ENCODE data around the gene ZNF302.
A peak's percentile ranks its signal among the peaks of the same experiment; 100 is the strongest.
"Not testable (repeated sequence)": the region's sequence is repeated elsewhere in the genome, so short reads cannot be mapped to it uniquely, and the experiment has no call there.

Gene ZNF302

DNA sequence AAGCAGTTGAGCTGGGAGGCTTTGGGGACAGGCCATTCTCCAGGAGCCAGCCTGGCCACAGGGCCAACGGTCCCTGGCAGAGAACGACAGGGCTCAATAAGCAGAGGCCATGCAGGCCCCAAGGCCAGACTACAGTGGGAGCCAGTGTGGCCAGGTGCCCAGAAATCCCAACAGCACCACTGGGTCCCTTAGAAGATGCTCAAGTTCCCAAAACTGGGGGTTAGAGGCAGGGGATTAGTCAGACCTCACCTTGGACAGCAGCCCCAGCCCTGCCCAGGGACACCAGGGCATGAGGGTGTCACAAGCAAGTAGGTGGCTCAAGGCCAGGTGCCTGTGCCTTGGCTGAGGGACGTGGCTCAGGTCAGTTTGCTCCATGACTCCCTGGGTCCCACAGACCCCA is 13.3 kb upstream of the ZNF302 start:
- Histone ChIP-seq H3K9ac (ENCODE audit: low read length) (no peak overlapping the region), H3K4me1 (ENCODE audit: control insufficient read depth, insufficient read depth, low read length) (no peaks in the 10 kb centered on the region), H3K27ac (ENCODE audit: low read depth, low read length) (no peak overlapping the region), H3K4me3 (ENCODE audit: low read length) (no peak overlapping the region), H3K27me3 (ENCODE audit: control insufficient read depth, insufficient read depth, low read length) (no peaks in the 10 kb centered on the region), H3K36me3 (ENCODE audit: control insufficient read depth, insufficient read depth, low read length) (no peaks in the 10 kb centered on the region)

DNA sequence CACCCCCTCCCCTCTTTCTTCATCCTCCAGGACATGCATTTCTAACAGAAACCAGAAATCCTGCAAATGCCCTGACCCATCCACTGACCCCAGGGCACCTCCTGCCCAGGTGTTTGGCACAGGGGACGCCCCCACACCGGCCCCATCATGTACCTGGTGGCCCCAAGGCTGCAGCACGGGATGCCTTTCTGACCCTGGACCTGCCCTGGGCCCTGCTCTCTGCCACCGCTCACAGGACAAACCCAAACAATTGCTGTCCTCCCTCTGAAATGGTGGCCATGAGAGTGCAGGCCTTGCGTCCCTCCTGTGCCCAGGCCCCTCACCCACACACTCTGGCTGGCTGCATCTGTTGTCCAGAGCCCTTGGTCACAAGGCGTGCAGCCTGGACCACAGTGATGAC is 12.6 kb upstream of the ZNF302 start:
- no peak overlapping the region for H3K9ac ChIP-seq (ENCODE audit: low read length)
- no peak overlapping the region for H3K27ac ChIP-seq (ENCODE audit: low read depth, low read length)
- no peaks in the 10 kb centered on the region for H3K36me3 ChIP-seq (ENCODE audit: control insufficient read depth, insufficient read depth, low read length)
- no peaks in the 10 kb centered on the region for H3K4me1 ChIP-seq (ENCODE audit: control insufficient read depth, insufficient read depth, low read length)
- H3K27me3 ChIP-seq (ENCODE audit: control insufficient read depth, insufficient read depth, low read length) = no peaks in the 10 kb centered on the region
- H3K4me3 ChIP-seq (ENCODE audit: low read length) = no peak overlapping the region

DNA sequence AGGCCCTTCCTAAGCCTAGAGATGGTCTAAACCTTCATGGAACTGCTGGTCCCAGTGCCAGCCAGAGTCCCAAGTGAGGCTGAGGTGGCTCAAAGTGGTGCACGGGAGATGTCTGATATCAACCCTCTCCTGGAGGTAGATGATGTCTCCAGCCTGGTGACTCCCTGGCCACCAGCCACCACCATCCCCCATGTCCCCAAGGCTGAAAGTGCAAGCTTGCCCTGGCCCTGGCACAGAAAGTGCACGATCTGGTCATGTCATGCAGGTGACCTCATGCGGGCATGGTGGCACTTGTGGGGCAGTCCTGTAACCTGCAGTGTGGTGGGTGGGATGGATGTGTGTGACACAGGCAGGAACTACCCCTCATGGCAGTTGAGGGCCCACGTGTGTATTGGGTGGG is 12.2 kb upstream of the ZNF302 start:
- not testable (repeated sequence) for H3K27ac ChIP-seq (ENCODE audit: low read depth, low read length); H3K36me3 ChIP-seq (ENCODE audit: control insufficient read depth, insufficient read depth, low read length); H3K9ac ChIP-seq (ENCODE audit: low read length); H3K4me1 ChIP-seq (ENCODE audit: control insufficient read depth, insufficient read depth, low read length); H3K4me3 ChIP-seq (ENCODE audit: low read length); H3K27me3 ChIP-seq (ENCODE audit: control insufficient read depth, insufficient read depth, low read length)

DNA sequence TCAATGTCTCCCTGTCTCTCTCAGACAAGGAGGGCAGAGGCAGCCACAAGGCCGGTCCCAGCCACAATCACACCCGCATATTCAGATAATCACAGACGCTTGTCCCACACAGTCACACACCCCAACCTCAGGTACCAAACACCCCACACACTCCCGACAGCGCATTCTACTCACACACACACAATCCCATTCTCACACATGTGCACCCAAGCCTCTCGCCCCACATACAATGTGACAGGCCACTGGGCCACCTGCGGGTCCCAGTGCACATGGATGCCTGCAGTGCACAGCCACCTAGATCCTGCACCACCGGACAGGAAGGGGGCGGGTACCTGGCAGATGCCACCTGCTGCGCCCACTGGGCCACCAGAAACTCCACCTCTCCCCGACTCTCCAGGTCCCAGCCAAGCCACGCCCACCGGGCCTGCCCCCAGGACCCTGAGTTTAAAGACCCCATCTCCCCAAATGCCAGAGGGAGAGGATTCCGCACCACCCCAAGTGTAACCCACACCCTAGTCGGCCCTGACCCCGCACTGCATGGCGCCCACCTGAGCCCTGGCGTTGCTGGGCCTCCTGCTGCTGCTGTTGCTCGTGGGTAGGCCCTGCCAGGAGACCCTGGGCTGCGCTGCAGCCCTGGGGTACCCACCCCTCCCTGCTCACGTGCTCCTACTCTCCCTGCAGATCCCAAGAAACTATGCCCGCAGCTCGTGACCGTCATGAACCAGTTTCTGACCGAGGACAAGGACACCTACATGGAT is 11.1 kb upstream of the ZNF302 start:
- Histone ChIP-seq H3K4me1 (ENCODE audit: control insufficient read depth, insufficient read depth, low read length) (no peaks in the 10 kb centered on the region), H3K36me3 (ENCODE audit: control insufficient read depth, insufficient read depth, low read length) (no peaks in the 10 kb centered on the region), H3K27ac (ENCODE audit: low read depth, low read length) (no peak overlapping the region), H3K4me3 (ENCODE audit: low read length) (no peak overlapping the region), H3K27me3 (ENCODE audit: control insufficient read depth, insufficient read depth, low read length) (no peaks in the 10 kb centered on the region), H3K9ac (ENCODE audit: low read length) (no peak overlapping the region)

DNA sequence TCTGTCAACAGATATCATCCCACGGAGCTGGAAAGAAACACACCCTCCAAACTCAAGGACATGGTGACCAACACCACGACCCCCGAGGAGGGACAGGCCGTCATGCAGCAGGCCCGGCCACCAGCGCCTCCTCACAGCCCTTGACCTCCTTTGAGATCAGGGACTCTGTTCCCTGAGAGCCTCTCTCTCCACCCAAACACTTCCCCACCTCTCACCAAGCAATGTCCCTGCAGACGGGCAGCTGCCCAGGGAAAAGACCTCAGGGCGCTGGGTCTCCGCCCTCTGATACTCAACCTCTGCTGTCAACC is 10.6 kb upstream of the ZNF302 start:
- no peak overlapping the region for H3K4me3 ChIP-seq (ENCODE audit: low read length)
- no peak overlapping the region for H3K27ac ChIP-seq (ENCODE audit: low read depth, low read length)

DNA sequence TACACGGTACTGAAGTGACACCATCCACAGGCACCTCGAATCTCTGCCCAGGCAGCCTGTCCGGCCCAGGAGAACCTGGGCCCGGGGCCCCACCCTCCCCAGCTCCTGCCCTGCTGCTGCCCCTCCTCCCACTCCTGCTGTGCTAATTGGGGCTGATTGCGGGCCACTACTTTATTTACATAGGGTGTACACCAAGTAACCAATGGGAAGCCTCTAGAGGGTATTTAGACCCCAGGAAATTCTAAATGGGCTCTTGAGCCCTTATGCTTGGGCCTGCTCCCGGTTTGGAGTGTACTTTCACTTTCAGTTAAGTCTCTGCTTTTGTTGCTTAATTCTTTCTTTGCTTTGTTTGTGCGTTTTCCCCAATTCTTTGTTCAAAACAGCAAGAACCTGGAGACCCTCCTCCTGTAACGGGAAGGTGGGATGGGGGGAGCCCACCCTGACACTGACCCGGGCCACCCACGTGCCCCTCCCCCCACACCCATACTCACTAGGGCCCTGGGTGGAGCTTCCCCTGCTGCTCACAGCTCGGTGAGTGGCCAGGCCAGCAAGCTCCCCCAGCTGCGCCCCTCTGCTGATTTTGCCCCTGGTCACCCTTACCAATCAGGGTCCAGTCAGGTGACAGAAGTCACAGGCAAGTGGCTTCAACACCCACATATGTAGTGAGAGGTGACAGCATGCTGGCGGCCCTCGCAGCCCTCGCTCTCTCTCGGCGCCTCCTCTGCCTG is 10.0 kb upstream of the ZNF302 start:
- Histone ChIP-seq H3K27ac (ENCODE audit: low read depth, low read length) (no peak overlapping the region), H3K27me3 (ENCODE audit: control insufficient read depth, insufficient read depth, low read length) (no peaks in the 10 kb centered on the region), H3K9ac (ENCODE audit: low read length) (no peak overlapping the region), H3K36me3 (ENCODE audit: control insufficient read depth, insufficient read depth, low read length) (no peaks in the 10 kb centered on the region), H3K4me1 (ENCODE audit: control insufficient read depth, insufficient read depth, low read length) (no peaks in the 10 kb centered on the region), H3K4me3 (ENCODE audit: low read length) (peak overlapping the region; percentile 52)

More for the DNA sequence above, 10.6 kb upstream of the ZNF302 start:
- Histone ChIP-seq H3K27me3 (ENCODE audit: control insufficient read depth, insufficient read depth, low read length) (no peaks in the 10 kb centered on the region), H3K36me3 (ENCODE audit: control insufficient read depth, insufficient read depth, low read length) (no peaks in the 10 kb centered on the region), H3K4me1 (ENCODE audit: control insufficient read depth, insufficient read depth, low read length) (no peaks in the 10 kb centered on the region), H3K9ac (ENCODE audit: low read length) (no peak overlapping the region)

DNA sequence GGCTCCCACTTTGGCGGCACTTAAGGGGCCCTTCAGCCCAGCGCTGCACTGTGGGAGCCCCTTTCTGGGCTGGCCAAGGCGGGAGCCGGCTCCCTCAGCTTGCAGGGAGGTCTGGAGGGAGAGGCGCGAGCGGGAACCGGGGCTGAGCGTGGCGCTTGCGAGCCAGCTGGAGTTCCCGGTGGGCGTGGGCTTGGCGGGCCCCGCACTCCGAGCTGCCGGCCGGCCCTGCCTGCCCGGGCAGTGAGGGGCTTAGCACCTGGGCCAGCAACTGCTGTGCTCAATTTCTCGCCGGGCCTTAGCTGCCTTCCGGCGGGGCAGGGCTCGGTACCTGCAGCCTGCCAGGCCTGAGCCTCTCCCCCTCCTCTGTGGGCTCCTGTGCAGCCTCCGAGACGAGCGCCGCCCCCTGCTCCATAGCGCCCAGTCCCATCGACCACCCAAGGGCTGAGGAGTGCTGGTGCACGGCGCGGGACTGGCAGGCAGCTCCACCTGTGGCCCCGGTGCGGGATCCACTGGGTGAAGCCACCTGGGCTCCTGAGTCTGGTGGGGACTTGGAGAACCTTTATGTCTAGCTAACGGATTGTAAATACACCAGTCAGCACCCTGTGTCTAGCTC is 9.3 kb upstream of the ZNF302 start:
- H3K4me3 ChIP-seq (ENCODE audit: low read length); H3K27ac ChIP-seq (ENCODE audit: low read depth, low read length); H3K4me1 ChIP-seq (ENCODE audit: control insufficient read depth, insufficient read depth, low read length); H3K9ac ChIP-seq (ENCODE audit: low read length); H3K36me3 ChIP-seq (ENCODE audit: control insufficient read depth, insufficient read depth, low read length); H3K27me3 ChIP-seq (ENCODE audit: control insufficient read depth, insufficient read depth, low read length): not testable (repeated sequence)

DNA sequence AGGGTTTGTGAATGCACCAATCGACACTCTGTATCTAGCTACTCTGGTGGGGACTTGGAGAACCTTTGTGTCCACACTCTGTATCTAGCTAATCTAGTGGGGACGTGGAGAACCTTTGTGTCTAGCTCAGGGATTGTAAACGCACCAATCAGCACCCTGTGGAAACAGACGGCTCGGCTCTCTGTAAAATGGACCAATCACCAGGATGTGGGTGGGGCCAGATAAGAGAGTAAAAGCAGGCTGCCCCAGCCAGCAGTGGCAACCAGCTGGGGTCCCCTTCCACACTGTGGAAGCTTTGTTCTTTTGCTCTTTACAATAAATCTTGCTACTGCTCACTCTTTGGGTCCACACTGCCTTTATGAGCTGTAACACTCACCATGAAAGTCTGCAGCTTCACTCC is 8.8 kb upstream of the ZNF302 start:
- not testable (repeated sequence) for H3K27ac ChIP-seq (ENCODE audit: low read depth, low read length); H3K27me3 ChIP-seq (ENCODE audit: control insufficient read depth, insufficient read depth, low read length); H3K36me3 ChIP-seq (ENCODE audit: control insufficient read depth, insufficient read depth, low read length); H3K9ac ChIP-seq (ENCODE audit: low read length); H3K4me3 ChIP-seq (ENCODE audit: low read length); H3K4me1 ChIP-seq (ENCODE audit: control insufficient read depth, insufficient read depth, low read length)

DNA sequence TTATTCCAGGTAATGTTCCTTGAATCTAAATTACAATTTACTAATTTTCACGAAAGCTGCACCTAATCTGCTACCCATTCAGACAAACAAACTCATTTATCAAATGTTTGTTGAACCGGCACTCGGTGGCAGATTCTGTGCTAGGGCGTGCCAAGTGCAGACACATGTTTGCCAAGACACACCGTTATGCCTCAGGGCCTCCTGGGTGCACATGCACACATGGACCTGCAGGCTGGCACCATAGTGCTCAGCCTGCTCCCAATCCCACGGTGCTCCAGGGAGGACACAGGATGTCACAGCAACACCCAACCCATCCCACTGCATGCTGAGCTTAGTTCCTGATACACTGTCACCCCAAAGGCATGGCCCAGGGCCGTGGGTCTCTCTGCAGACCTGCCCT is 8.2 kb upstream of the ZNF302 start:
- H3K4me1 ChIP-seq (ENCODE audit: control insufficient read depth, insufficient read depth, low read length) = no peaks in the 10 kb centered on the region
- H3K36me3 ChIP-seq (ENCODE audit: control insufficient read depth, insufficient read depth, low read length) = no peaks in the 10 kb centered on the region

DNA sequence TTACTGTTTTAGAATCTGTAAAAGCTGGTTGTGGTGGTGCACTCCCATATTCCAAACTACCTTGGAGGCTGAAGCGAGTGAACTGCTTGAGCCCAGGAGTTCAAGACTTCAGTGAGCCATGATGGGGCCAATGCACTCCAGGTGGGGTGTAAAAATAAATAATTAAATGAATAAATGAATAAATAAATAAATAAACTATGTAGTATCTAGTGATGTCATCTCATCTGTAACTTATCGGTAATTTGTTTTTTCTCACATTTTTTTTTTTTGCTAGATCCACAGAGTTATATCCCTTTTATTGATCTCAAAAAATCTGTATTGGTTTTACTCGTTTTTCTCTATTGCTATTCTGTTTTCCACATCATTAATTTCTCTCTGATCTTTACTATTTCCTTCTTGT is 5.5 kb upstream of the ZNF302 start:
- Histone ChIP-seq H3K9ac (ENCODE audit: low read length) (no peak overlapping the region), H3K27me3 (ENCODE audit: control insufficient read depth, insufficient read depth, low read length) (no peaks in the 10 kb centered on the region), H3K4me1 (ENCODE audit: control insufficient read depth, insufficient read depth, low read length) (no peaks in the 10 kb centered on the region), H3K27ac (ENCODE audit: low read depth, low read length) (no peak overlapping the region), H3K36me3 (ENCODE audit: control insufficient read depth, insufficient read depth, low read length) (no peaks in the 10 kb centered on the region), H3K4me3 (ENCODE audit: low read length) (no peak overlapping the region)

More for the DNA sequence above, 8.2 kb upstream of the ZNF302 start:
- Histone ChIP-seq H3K9ac (ENCODE audit: low read length) (no peak overlapping the region), H3K4me3 (ENCODE audit: low read length) (no peak overlapping the region), H3K27ac (ENCODE audit: low read depth, low read length) (no peak overlapping the region), H3K27me3 (ENCODE audit: control insufficient read depth, insufficient read depth, low read length) (no peaks in the 10 kb centered on the region)

DNA sequence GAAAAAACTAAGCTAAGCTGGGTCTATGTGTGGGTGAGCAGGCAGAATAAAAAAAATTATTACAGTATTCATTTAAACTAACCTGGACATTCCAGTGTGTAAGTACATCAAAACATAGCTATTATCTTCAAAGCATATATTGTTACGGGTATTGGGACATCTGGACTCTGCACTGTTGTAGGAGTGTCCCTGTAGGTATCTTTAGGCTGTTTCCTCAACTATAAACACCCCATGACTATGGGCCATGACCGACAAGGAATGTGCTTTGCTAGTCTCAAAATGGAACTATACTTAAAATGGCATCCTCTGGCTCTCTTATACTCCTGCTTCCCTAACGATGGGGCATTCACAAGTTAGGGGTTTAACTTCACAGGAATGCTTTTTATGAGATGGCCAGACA is 3.9 kb upstream of the ZNF302 start:
- H3K4me3 ChIP-seq (ENCODE audit: low read length) = no peak overlapping the region
- no peak overlapping the region for H3K27ac ChIP-seq (ENCODE audit: low read depth, low read length)
- H3K9ac ChIP-seq (ENCODE audit: low read length) = no peak overlapping the region
- no peaks in the 10 kb centered on the region for H3K27me3 ChIP-seq (ENCODE audit: control insufficient read depth, insufficient read depth, low read length)
- H3K4me1 ChIP-seq (ENCODE audit: control insufficient read depth, insufficient read depth, low read length) = peaks cover 3% of the 10 kb centered on the region
- no peaks in the 10 kb centered on the region for H3K36me3 ChIP-seq (ENCODE audit: control insufficient read depth, insufficient read depth, low read length)

DNA sequence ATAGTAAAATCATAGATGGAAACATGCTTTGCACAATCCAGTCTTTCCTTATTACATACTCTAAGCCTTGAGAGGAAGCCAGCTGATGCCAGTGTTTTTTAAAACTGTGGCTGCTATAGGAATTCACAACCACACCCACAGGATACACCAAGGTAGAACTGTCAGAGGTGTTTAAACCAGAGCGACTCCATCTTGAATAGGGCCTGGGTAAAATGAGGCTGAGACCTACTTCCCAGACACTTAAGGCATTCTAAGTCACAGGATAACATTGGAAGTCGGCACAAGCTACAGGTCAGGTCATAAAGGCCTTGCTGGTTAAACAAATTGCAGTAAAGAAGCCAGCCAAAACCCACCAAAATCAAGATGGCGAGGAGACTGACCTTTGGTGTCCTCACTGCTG is 2.2 kb upstream of the ZNF302 start:
- H3K27me3 ChIP-seq (ENCODE audit: control insufficient read depth, insufficient read depth, low read length) = no peaks in the 10 kb centered on the region
- H3K4me3 ChIP-seq (ENCODE audit: low read length) = no peak overlapping the region
- no peak overlapping the region for H3K9ac ChIP-seq (ENCODE audit: low read length)
- peaks cover 5% of the 10 kb centered on the region for H3K4me1 ChIP-seq (ENCODE audit: control insufficient read depth, insufficient read depth, low read length)
- H3K27ac ChIP-seq (ENCODE audit: low read depth, low read length) = no peak overlapping the region
- H3K36me3 ChIP-seq (ENCODE audit: control insufficient read depth, insufficient read depth, low read length) = peaks cover 8% of the 10 kb centered on the region

DNA sequence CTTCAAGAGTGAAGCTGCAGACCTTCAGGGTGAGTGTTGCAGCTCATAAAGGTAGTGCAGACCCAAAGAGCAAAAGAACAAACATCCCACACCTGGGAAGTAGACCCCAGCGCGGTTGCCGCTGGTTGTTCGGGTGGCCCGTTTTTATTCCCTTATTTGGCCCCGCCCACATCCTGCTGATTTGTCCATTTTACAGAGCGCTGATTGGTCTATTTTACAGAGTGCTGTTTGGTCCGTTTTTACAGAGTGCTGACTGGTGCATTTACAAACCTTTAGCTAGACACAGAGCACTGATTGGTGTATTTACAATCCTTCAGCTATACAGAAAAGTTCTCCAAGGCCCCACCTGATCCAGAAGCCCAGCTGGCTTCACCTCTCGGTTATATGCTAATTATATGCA is 1.6 kb upstream of the ZNF302 start:
- Histone ChIP-seq H3K9ac (ENCODE audit: low read length) (no peak overlapping the region), H3K4me3 (ENCODE audit: low read length) (no peak overlapping the region), H3K27ac (ENCODE audit: low read depth, low read length) (no peak overlapping the region), H3K4me1 (ENCODE audit: control insufficient read depth, insufficient read depth, low read length) (peaks cover 5% of the 10 kb centered on the region), H3K27me3 (ENCODE audit: control insufficient read depth, insufficient read depth, low read length) (no peaks in the 10 kb centered on the region), H3K36me3 (ENCODE audit: control insufficient read depth, insufficient read depth, low read length) (peaks cover 8% of the 10 kb centered on the region)
